Activated CD8-positive, alpha-beta memory T cell treated with anti-CD3 and anti-CD28 coated beads for 48 hours (primary cell): ENCODE data around the gene NPHP4.
"Not testable (repeated sequence)": the region's sequence is repeated elsewhere in the genome, so short reads cannot be mapped to it uniquely, and the experiment has no call there.

Experiments used
- DNase-seq, 3 experiments: peaks; one replicate each; pipeline ENCODE4 v3.0.0-alpha.2; 2020; ENCODE audit warnings: low read depth in 2 of 3, low spot score in 2 of 3

The NPHP4 gene

GRCh38 chr1:5936621-5937372, 55.4 kb downstream of the NPHP4 start:
- DNase-seq: no peak

GRCh38 chr1:5936126-5936525, 56.1 kb downstream of the NPHP4 start:
- no peak for DNase-seq

GRCh38 chr1:5935026-5935425, 57.2 kb downstream of the NPHP4 start:
- DNase-seq: no peak

- no peak for DNase-seq
Observed at GRCh38 chr1:5934058-5934884, 58.0 kb downstream of the NPHP4 start.

- no peak for DNase-seq
Observed at GRCh38 chr1:5933676-5934057, 58.6 kb downstream of the NPHP4 start.

- DNase-seq: no peak
Observed at GRCh38 chr1:5933050-5933449, 59.2 kb downstream of the NPHP4 start.

- no peak for DNase-seq
Observed at GRCh38 chr1:5928714-5929400, 63.4 kb downstream of the NPHP4 start.

GRCh38 chr1:5927506-5928370, 64.5 kb downstream of the NPHP4 start:
- DNase-seq: no peak

- DNase-seq: no peak
Observed at GRCh38 chr1:5926686-5927435, 65.4 kb downstream of the NPHP4 start.

- not testable (repeated sequence) for DNase-seq
Observed at GRCh38 chr1:5922700-5923330, 69.4 kb downstream of the NPHP4 start.

- no peak for DNase-seq
Observed at GRCh38 chr1:5921671-5922070, 70.6 kb downstream of the NPHP4 start.

GRCh38 chr1:5921129-5921528, 71.1 kb downstream of the NPHP4 start:
- DNase-seq: no peak

GRCh38 chr1:5920201-5920600, 72.0 kb downstream of the NPHP4 start:
- no peak for DNase-seq

- DNase-seq: no peak
Observed at GRCh38 chr1:5918275-5918649, 74.0 kb downstream of the NPHP4 start.

- no peak for DNase-seq
Observed at GRCh38 chr1:5917591-5918274, 74.5 kb downstream of the NPHP4 start.

GRCh38 chr1:5917281-5917590, 75.0 kb downstream of the NPHP4 start:
- no peak for DNase-seq

- DNase-seq: no peak
Observed at GRCh38 chr1:5916572-5917280, 75.5 kb downstream of the NPHP4 start.

- no peak for DNase-seq
Observed at GRCh38 chr1:5915587-5916571, 76.3 kb downstream of the NPHP4 start.
